GM12878 (cell line): ENCODE results near the gene DMXL1. TPM values are rescaled to one million over a fixed set of nuclear protein-coding genes. Genes with fewer than 3 reads are reported as not detected.

ENCODE experiments used
- ATAC-seq: fragments of 200-7000 bp; cut with Tn5 transposase; 3 replicates; pipeline ENCODE4 v1.9.1; 2020; ENCODE audit warnings: mild to moderate bottlenecking, moderate library complexity
- BruUV-seq: library from RNA; stranded (reverse); fragments of 400-500 nt; replicated peaks from 2 replicates; lab custom pipeline; 2021; lab: Mats Ljungman, UMichigan
- CTCF ChIA-PET: fragments of 300-600 bp; sonication (Branson Sonifier 250); formaldehyde crosslinking; extraction: SDS; loops from one replicate; lab custom pipeline; 2021; ENCODE audit warnings: inconsistent platforms; lab: Yijun Ruan, JAX
- POLR2A ChIA-PET: fragments of 350-600 bp; formaldehyde crosslinking; extraction: SDS; loops from one replicate; lab custom pipeline; 2021; ENCODE audit warnings: inconsistent platforms; lab: Charles Lee
- RAD21 ChIA-PET: fragments of 300-600 bp; sonication (Branson Sonifier 250); formaldehyde crosslinking; loops from one replicate; lab custom pipeline; 2023; ENCODE audit warnings: antibody characterized with exemption; ENCODE audit not compliant: unreplicated experiment; lab: Charles Lee
- SMC1A ChIA-PET: fragments of 300-600 bp; sonication (Branson Sonifier 250); formaldehyde crosslinking; loops from one replicate; lab custom pipeline; 2023; ENCODE audit not compliant: unreplicated experiment, uncharacterized antibody; lab: Charles Lee
- DNase-seq: peaks from one replicate; pipeline ENCODE4 v3.0.0-alpha.2; 2011; ENCODE audit warnings: low read depth, low spot score
- FAIRE-seq: peaks from 3 replicates; lab custom pipeline; 2011; peaks lifted over from hg19 to GRCh38; lab: Jason Lieb, UNC
- H2AFZ ChIP-seq: 2 replicates; pipeline ENCODE4 v1.6.0; 2011; ENCODE audit warnings: low read depth, low read length, control low read depth; ENCODE audit not compliant: control insufficient read depth
- H3K27ac ChIP-seq: 2 replicates; pipeline ENCODE4 v1.5.1; 2011; ENCODE audit warnings: control low read depth; ENCODE audit not compliant: control insufficient read depth, insufficient read depth
- H3K27me3 ChIP-seq, 2 experiments: replicated peaks in 1 of 2; 2 replicates each; pipeline versions ENCODE4 v1.6.0 to v1.6.1; 2011; ENCODE audit warnings: low read length in 1 of 2; ENCODE audit not compliant: control insufficient read depth in 2 of 2, insufficient read depth in 2 of 2
- H3K36me3 ChIP-seq, 2 experiments: 2 replicates each; pipeline ENCODE4 v1.5.1; 2011; ENCODE audit warnings: low read length in 1 of 2; ENCODE audit not compliant: control insufficient read depth in 2 of 2, insufficient read depth in 2 of 2
- H3K4me1 ChIP-seq: 2 replicates; pipeline ENCODE4 v1.6.1; 2011; ENCODE audit warnings: mild to moderate bottlenecking, low read length, moderate library complexity, mixed read lengths; ENCODE audit not compliant: control insufficient read depth, insufficient read depth
- H3K4me2 ChIP-seq: 2 replicates; pipeline ENCODE4 v1.6.0; 2011; ENCODE audit warnings: control low read depth; ENCODE audit not compliant: control insufficient read depth, insufficient read depth
- H3K4me3 ChIP-seq: fragments of 200-600 bp; sonication (generic); 2 replicates; pipeline ENCODE4 v1.5.1; 2016
- H3K79me2 ChIP-seq: 2 replicates; pipeline ENCODE4 v1.6.0; 2011; ENCODE audit warnings: low read length; ENCODE audit not compliant: control insufficient read depth, insufficient read depth
- H3K9ac ChIP-seq: 2 replicates; pipeline ENCODE4 v1.8.0; 2011; ENCODE audit warnings: low read length, control low read depth, mixed read lengths; ENCODE audit not compliant: control insufficient read depth, insufficient read depth
- H3K9me3 ChIP-seq: replicated peaks from 3 replicates; pipeline ENCODE4 v1.5.1; 2011; ENCODE audit warnings: mild to moderate bottlenecking, low read length; ENCODE audit not compliant: control insufficient read depth, insufficient read depth
- H4K20me1 ChIP-seq: 2 replicates; pipeline ENCODE4 v1.6.0; 2011; ENCODE audit not compliant: control insufficient read depth, insufficient read depth
- ATF3 ChIP-seq: IDR thresholded peaks from 2 replicates; pipeline ENCODE4 v1.6.1; 2011; ENCODE audit warnings: low read depth, mild to moderate bottlenecking, low read length, moderate library complexity, borderline replicate concordance; ENCODE audit errors: extremely low read depth
- BHLHE40 ChIP-seq, 2 experiments: fragments of 450-650 bp in 1 of 2; IDR thresholded peaks; 2 replicates each; pipeline ENCODE4 v1.6.1; 2011 to 2017; ENCODE audit warnings: low read depth in 2 of 2, borderline replicate concordance in 1 of 2, improper control_type of control experiment in 1 of 2, low read length in 1 of 2, mild to moderate bottlenecking in 1 of 2
- CBFB ChIP-seq: IDR thresholded peaks from 2 replicates; pipeline ENCODE4 v1.6.1; 2016; ENCODE audit warnings: antibody characterized with exemption, low read depth
- CUX1 ChIP-seq: IDR thresholded peaks from 2 replicates; pipeline ENCODE4 v1.6.1; 2012; ENCODE audit warnings: improper control_type of control experiment, low read depth, low read length; ENCODE audit not compliant: insufficient replicate concordance
- ESRRA ChIP-seq: IDR thresholded peaks from 2 replicates; pipeline ENCODE4 v1.6.1; 2012; ENCODE audit warnings: mild to moderate bottlenecking, low read length, improper control_type of control experiment
- HDAC6 ChIP-seq: fragments of 200-600 bp; sonication (generic); IDR thresholded peaks from one replicate; pipeline ENCODE4 v1.8.0; 2017; ENCODE audit warnings: antibody characterized with exemption; ENCODE audit not compliant: unreplicated experiment
- HSF1 ChIP-seq: fragments of 150-350 bp; IDR thresholded peaks from 2 replicates; pipeline ENCODE4 v1.6.1; 2014; ENCODE audit warnings: mild to moderate bottlenecking, low read depth, low read length
- MTA2 ChIP-seq: fragments of 450-650 bp; IDR thresholded peaks from 2 replicates; pipeline ENCODE4 v1.6.1; 2016; ENCODE audit warnings: low read depth, mild to moderate bottlenecking, moderate library complexity
- NFYA ChIP-seq: IDR thresholded peaks from 2 replicates; pipeline ENCODE4 v1.6.1; 2011; ENCODE audit warnings: low read depth, mild to moderate bottlenecking, low read length, improper control_type of control experiment, borderline replicate concordance
- NRF1 ChIP-seq: conservative IDR thresholded peaks from 2 replicates; pipeline ENCODE4 v1.6.1; 2011; ENCODE audit warnings: mild to moderate bottlenecking, low read depth, low read length, improper control_type of control experiment
- RFX5 ChIP-seq: IDR thresholded peaks from 2 replicates; pipeline ENCODE4 v1.6.1; 2011; ENCODE audit warnings: low read depth, low read length, improper control_type of control experiment
- SIN3A ChIP-seq: IDR thresholded peaks from 2 replicates; pipeline ENCODE4 v1.6.1; 2012; ENCODE audit warnings: low read depth, low read length, improper control_type of control experiment
- SMAD1 ChIP-seq: fragments of 450-650 bp; IDR thresholded peaks from 2 replicates; pipeline ENCODE4 v1.6.1; 2018; ENCODE audit warnings: mild to moderate bottlenecking, low read depth; ENCODE audit not compliant: partially characterized antibody
- SMAD5 ChIP-seq: IDR thresholded peaks from 2 replicates; pipeline ENCODE4 v1.6.1; 2016; ENCODE audit warnings: antibody characterized with exemption, low read depth
- SREBF2 ChIP-seq: IDR thresholded peaks from 2 replicates; pipeline ENCODE4 v1.6.1; 2012; ENCODE audit warnings: mild to moderate bottlenecking, low read length
- STAT3 ChIP-seq: IDR thresholded peaks from 2 replicates; pipeline ENCODE4 v1.6.1; 2011; ENCODE audit warnings: low read depth, low read length, improper control_type of control experiment
- ZNF217 ChIP-seq: fragments of 450-650 bp; IDR thresholded peaks from 2 replicates; pipeline ENCODE4 v1.6.1; 2017; ENCODE audit warnings: antibody characterized with exemption, mild to moderate bottlenecking
- ZNF274 ChIP-seq: IDR thresholded peaks from one replicate; pipeline ENCODE4 v1.8.0; 2011; ENCODE audit not compliant: insufficient read length, insufficient read depth
- WGBS: methylation state at CpG from one replicate; pipeline ENCODE4 v1.1.6; 2016; ENCODE audit warnings: low lambda C conversion rate; ENCODE audit not compliant: insufficient replicate concordance, insufficient coverage; ENCODE audit errors: missing lambda C conversion rate; 5-methylcytosine and 5-hydroxymethylcytosine counted together
- in situ Hi-C: fragments of 300-500 bp; cut with MboI; formaldehyde crosslinking; loops from 9 replicates; pipeline ENCODE4 v1.14.3; 2018; ENCODE audit warnings: mixed read lengths
- intact Hi-C: fragments of 100-400 bp; cut with micrococcal nuclease; formaldehyde crosslinking; loops from one replicate; pipeline ENCODE4 v1.14.2; 2022; ENCODE audit not compliant: unreplicated experiment
- polyA plus RNA-seq, 11 experiments: library from polyadenylated mRNA; depleted of rRNA in 4 of 11; unstranded in 6 of 11; stranded (reverse) in 5 of 11; fragments of >200 nt; fragmentation: Nextera tagmentation in 4 of 11; fragmentation: Illumina TruSeq in 1 of 11; extraction: Ambion mirVana in 4 of 11; extraction: Trizol in 1 of 11; gene quantifications; 1 replicate in 1 of 11; 2 replicates in 10 of 11; pipeline versions ENCODE4 v1.2.1 to v1.2.3, GENCODE V29; 2011 to 2016; ENCODE audit warnings: inconsistent platforms in 2 of 11, missing spikeins in 2 of 11, low read depth in 1 of 11
- total RNA-seq, 4 experiments: library from RNA; depleted of rRNA in 3 of 4; stranded (reverse); fragments of >200 nt in 3 of 4; fragmentation: Illumina TruSeq in 1 of 4; extraction: Trizol in 1 of 4; gene quantifications; 2 replicates each; pipeline versions ENCODE4 v1.2.1 to v1.2.3, GENCODE V29; 2013 to 2021

The DMXL1 gene
- total and polyA plus RNA-seq, 10 of the 15 experiments (the other 5 are each of a cell fraction or from before 2014, with no cell fraction given) = 9.1 to 67.7 (median 34.1) TPM

GRCh38 chr5:119290161-119290569 is 219.3 kb downstream of the DMXL1 start:
- RAD21 ChIA-PET = interaction anchor here (0.8 to 6.0 kb wide), 20 partner anchors 12 to 302 kb away, joined by 3 to 63 read pairs (median 8); partner anchors contain the start of genes DMXL1, DTWD2 and TNFAIP8
- Histone ChIP-seq H3K4me1 (peaks cover 46% of the 10 kb centered on the region), H3K36me3 (no peaks in the 10 kb centered on the region), H4K20me1 (no peaks in the 10 kb centered on the region), H3K4me2 (peak overlapping the region; percentile 86), H3K27me3 (no peaks in the 10 kb centered on the region), H2AFZ (no peak overlapping the region), H3K79me2 (peaks cover 71% of the 10 kb centered on the region), H3K4me3 (peak overlapping the region; percentile 38), H3K9ac (peak overlapping the region; percentile 41; the same call in 1 of the 2 replicates), H3K27ac (peak overlapping the region; percentile 84), H3K9me3 (no peaks in the 10 kb centered on the region; the same call in 1 of the 3 replicates)
- CTCF ChIA-PET = interaction anchor here (1.2 to 5.2 kb wide), 13 partner anchors 9 to 302 kb away, joined by 3 to 29 read pairs (median 10); partner anchors contain the start of gene DTWD2
- POLR2A ChIA-PET = interaction anchor here (0.6 to 5.1 kb wide), 20 partner anchors 12 to 220 kb away, joined by 3 to 57 read pairs (median 6); partner anchors contain the start of gene DMXL1
- WGBS = 0% methylated on average over 3 of the region's 3 CpGs
- BruUV-seq = no TSS peak
- FAIRE-seq = peak; percentile 56
- in situ Hi-C loops (loop anchor here (25.0 kb wide), 1 partner anchor 1172 kb away; the partner anchor contains the start of gene PRR16), intact Hi-C loops (no loop called here)
- DNase-seq = peak; percentile 66
- ATAC-seq = peak; percentile 90
- SMC1A ChIA-PET = interaction anchor here (0.8 to 10.6 kb wide), 36 partner anchors 9 to 302 kb away, joined by 3 to 181 read pairs (median 6); partner anchors contain the start of genes DMXL1 and DTWD2
- TF ChIP-seq ZNF217 (peak; percentile 60; the same call in 1 of the 2 replicates), HDAC6 (no peak), HSF1 (no peak), CUX1 (peak; percentile 58), NFYA (no peak), STAT3 (no peak), ESRRA (no peak), CBFB (peak; percentile 53; the same call in 1 of the 2 replicates), SMAD1 (no peak), ZNF274 (no peak), MTA2 (peak; percentile 62), NRF1 (no peak), BHLHE40 (IDR thresholded peaks at IDR 0.05; ENCODE audit: borderline replicate concordance in 1 of 2, low read depth in 2 of 2, low read length in 1 of 2) (no peak), SMAD5 (no peak), RFX5 (no peak), SREBF2 (no peak), SIN3A (no peak), ATF3 (no peak)
